Measurements from ENCODE around the gene SCN8A. TPM values are rescaled to one million over a fixed set of nuclear protein-coding genes. Genes with fewer than 3 reads are reported as not detected.

Gene SCN8A
- total RNA-seq, 1 donor from 2014 or later, result 0.24 TPM

DNA sequence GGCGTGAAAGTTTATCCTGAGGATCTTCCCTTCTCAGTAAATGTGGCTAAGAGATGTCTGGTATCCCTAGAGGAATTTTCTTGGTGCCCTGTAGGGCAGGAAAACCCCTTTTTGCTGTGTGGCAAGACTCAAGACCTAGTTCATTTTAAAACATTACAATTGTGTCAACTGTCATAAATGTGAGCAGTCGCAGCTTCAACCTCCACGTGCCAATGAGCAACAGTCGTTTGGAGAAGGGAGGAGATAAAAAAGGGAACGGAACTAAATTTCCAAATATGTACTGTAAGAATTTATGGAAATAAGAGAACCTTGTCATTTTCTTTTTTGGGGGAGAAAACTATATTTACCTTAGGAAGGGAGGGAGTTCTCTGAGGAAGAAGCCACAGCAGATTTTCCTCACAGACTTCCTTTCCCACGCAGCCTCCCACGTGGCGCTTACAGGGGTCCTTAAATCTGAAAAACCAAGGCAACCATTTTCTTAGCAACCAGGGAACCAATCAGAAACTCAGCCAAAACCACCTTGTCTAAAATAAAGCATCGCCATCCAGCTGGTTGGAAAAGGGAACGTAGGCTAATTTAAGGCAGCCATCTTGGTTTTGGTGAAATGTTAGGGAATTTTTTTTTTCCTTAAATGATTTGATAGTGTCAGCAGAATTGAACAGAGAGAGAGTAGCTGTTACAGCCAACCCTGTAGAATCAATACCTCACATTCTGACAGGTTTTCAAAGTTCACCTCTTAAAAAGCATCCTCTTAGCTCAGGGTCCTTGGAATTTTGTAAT, 158.4 kb downstream of the SCN8A start:
- ATAC-seq, result no peak
- no peak for DNase-seq (ENCODE audit: missing footprints)
- intact Hi-C loops (cut with DNase I), result no loop called here

DNA sequence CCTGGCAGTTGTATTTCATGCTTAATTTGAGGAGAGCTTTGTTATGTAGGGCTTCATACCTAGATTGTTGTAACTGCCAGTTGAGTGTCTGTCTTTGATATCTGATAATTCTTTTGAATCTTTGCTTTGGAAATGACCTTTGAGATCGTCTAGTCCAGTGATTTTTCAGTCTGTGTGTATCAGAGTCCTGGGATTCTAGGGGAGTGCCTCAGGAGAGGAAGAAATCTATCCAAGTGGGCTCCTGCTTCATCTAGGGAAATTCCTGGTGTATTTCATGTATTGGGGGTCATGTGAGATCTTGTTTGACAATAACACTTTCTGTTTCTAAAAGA, 158.9 kb downstream of the SCN8A start:
- intact Hi-C loops (cut with DNase I), result no loop called here
- no peak for DNase-seq (ENCODE audit: missing footprints)
- ATAC-seq, result no peak

GRCh38 chr12:51751661-51752060, 160.6 kb downstream of the SCN8A start:
- intact Hi-C loops (cut with DNase I), result no loop called here
- DNase-seq (ENCODE audit: missing footprints) (no peak), ATAC-seq (peak; percentile 66)

GRCh38 chr12:51752234-51752889, 161.3 kb downstream of the SCN8A start:
- intact Hi-C loops (cut with DNase I), result no loop called here
- peak; percentile 74 for DNase-seq (ENCODE audit: missing footprints)

GRCh38 chr12:51753980-51754675, 163.1 kb downstream of the SCN8A start:
- no peak for DNase-seq (ENCODE audit: missing footprints)
- intact Hi-C loops (cut with DNase I), result no loop called here
- ATAC-seq, result no peak

More at GRCh38 chr12:51752234-51752889, 161.3 kb downstream of the SCN8A start:
- ATAC-seq, result peak; percentile 95

- DNase-seq (ENCODE audit: missing footprints), result no peak
- intact Hi-C loops (cut with DNase I), result no loop called here
- no peak for ATAC-seq
Measured at GRCh38 chr12:51755251-51755650, 164.2 kb downstream of the SCN8A start.

DNA sequence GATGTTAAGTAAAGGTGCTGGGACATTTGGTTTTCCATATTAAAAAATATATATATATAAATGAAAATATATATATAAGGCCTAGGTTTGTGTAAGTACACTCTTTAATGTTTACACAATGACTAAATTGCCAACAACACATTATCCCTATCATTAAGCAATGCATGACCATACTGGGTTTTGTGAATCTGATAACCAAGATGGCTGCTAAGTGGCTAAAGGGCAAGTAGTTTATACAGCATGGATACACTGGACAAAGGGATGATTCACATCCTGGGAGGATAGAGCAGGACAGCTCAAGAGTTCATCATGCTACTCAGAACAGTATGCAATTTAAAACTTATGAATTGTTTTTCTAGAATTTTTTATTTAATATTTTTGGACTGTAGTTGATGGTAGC, 168.1 kb downstream of the SCN8A start:
- intact Hi-C loops (cut with DNase I), result no loop called here
- no peak for ATAC-seq

GRCh38 chr12:51759695-51760094, 168.7 kb downstream of the SCN8A start:
- no peak for ATAC-seq
- no peak for DNase-seq (ENCODE audit: missing footprints)
- intact Hi-C loops (cut with DNase I), result no loop called here

More for the DNA sequence above, 168.1 kb downstream of the SCN8A start:
- no peak for DNase-seq (ENCODE audit: missing footprints)

DNA sequence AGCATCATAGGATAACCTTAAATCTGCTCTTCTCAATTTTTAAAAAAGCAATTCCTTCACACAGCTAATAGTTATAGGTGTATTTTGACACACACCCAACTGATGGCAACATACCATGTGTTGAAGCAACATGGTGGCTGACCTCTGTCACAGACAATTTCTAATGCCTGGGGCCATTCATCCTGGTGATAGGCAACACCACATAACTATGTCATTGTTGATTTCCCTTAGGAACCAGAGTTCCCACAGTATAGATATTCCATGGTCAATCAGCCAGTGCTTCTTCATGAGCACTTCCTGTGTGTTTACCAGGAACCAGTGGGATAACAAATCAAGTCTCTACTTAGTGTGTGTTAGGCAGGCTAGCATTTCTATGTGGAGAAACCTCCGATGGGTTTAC, 169.2 kb downstream of the SCN8A start:
- ATAC-seq, result no peak
- no peak for DNase-seq (ENCODE audit: missing footprints)
- intact Hi-C loops (cut with DNase I), result no loop called here

- intact Hi-C loops (cut with DNase I), result no loop called here
- DNase-seq (ENCODE audit: missing footprints) (no peak), ATAC-seq (no peak)
Measured at GRCh38 chr12:51763743-51764142, 172.7 kb downstream of the SCN8A start.

- intact Hi-C loops (cut with DNase I), result no loop called here
- DNase-seq (ENCODE audit: missing footprints) (no peak), ATAC-seq (no peak)
Measured at GRCh38 chr12:51766067-51766676, 175.1 kb downstream of the SCN8A start.

DNA sequence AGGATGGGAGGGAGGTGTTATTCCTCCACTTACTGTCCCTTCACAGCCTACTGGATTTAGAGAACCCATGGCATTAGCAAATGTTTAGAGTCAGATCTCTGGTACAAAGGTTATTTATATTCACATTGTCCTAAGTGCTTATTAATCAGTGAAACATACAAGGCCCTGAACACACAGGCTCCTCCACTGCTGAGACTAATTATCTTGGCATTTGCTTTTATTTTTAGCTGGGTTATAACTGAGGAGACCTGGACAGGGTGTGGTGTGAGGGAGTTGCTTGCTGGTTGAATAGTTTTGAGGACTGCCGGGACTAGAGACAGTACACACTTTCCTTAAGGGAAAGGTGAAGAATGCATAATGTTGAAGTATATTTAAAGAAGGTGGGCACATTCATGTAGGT, 180.0 kb downstream of the SCN8A start:
- DNase-seq (ENCODE audit: missing footprints) (no peak), ATAC-seq (no peak)
- intact Hi-C loops (cut with DNase I), result no loop called here

DNA sequence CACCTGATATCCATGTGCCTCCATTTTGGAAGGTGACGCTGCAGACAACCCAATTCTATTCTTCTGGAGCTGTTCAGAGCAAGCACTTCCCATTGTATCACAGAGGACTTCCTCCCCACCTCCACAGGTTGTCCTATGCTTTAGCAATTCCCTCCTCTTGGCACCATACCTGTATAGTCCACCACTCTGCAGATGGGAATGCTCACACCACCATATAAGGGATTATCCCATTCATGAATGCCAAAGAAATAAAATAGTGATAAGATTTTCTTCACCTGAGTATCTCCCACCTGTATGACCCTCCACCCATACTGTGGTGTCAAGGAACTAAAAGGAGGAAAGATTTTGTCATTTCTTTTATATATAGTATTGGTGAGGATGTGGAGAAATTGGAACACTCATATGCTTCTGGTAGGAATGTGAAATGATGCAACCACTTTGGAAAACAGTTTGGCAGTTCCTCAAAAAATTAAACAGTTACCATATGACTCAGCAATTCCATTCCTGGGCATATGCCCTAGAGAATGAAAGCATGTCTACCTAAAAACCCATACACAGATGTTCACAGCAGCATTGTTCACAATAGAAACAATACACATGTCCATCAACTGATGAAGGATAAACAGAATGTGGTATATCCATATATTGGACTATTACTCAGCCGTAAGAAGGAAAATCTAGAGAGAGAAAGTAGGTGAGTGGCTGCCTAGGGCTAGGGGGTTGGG, 182.3 kb downstream of the SCN8A start:
- no peak for DNase-seq (ENCODE audit: missing footprints)
- intact Hi-C loops (cut with DNase I), result no loop called here
- no peak for ATAC-seq

DNA sequence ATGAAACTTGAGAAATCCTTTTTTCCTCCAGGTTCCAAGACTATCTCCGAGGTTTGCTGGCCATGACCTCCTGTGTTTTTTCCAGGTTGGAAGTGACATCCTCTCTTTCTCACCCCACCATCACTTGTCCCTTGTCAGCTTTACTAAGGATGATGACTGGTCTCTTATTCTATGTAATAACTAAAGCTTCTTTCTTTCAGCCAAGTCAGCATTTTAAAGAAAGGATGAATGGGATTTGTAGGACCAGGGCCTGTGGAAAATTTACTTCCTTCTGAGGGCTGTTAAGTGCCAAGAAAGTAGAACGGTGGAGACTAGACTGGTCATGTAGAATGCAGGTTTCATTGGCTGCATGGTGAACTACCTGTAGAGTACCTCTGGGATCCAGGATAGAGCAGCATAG, 183.9 kb downstream of the SCN8A start:
- intact Hi-C loops (cut with DNase I), result no loop called here
- ATAC-seq, result no peak
- DNase-seq (ENCODE audit: missing footprints), result no peak

DNA sequence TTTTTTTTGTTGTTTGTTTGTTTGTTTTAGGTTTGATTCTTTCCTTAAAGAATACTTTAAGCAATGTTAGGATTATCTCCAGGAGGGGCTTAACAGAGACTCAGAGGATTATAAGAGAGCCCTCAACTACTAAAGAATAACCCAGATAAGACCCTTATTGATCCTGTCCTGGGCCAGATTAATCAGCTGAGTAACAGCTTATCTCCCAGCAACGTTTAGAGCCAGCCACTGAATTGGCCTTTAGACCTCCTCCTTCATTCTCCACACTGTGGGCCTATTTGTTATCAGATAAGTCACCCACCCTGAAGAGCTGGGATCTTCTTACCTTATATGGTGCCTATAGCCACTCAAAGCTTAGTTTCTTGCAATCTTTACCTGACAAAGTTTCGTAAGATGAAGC, 186.4 kb downstream of the SCN8A start:
- no peak for ATAC-seq
- intact Hi-C loops (cut with DNase I), result no loop called here
- DNase-seq (ENCODE audit: missing footprints), result no peak

DNA sequence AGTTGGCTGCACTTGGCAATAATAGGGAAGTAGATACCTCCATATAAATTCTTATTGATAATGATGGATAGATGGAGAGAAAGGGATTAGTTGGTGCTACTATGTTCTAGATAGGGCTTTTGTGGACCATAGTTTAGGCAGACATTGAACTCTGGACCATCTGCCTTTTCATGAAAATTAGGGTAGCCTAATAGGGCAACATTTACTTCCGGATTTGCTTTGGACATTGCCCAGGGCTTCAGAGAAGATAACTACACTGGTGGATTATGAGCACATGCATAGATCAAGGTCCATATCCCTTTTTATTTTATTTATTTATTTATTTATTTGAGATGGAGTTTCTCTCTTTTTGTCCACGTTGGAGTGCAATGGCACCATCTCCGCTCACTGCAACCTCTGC, 186.9 kb downstream of the SCN8A start:
- intact Hi-C loops (cut with DNase I), result no loop called here
- DNase-seq (ENCODE audit: missing footprints) (no peak), ATAC-seq (no peak)

DNA sequence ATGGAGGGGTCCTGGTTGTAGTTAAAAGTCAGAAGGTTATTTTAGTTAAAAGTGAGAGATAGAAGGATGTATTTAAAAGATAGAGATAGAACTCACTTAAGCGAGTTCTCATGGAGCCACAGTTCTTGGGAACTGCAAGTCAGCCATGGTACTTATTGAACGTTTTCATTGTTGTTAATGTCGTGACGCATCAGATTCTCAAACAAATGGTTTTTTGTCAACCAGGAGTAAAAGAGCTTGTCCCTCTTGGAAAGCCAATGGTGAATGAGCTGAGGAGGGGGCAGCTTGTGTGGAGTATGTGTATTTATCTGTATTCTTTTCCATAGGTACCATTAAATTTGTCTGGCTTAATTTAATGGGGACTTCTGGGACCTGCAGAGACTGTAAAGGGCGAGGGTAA, 188.8 kb downstream of the SCN8A start:
- intact Hi-C loops (cut with DNase I), result no loop called here
- DNase-seq (ENCODE audit: missing footprints) (no peak), ATAC-seq (no peak)

DNA sequence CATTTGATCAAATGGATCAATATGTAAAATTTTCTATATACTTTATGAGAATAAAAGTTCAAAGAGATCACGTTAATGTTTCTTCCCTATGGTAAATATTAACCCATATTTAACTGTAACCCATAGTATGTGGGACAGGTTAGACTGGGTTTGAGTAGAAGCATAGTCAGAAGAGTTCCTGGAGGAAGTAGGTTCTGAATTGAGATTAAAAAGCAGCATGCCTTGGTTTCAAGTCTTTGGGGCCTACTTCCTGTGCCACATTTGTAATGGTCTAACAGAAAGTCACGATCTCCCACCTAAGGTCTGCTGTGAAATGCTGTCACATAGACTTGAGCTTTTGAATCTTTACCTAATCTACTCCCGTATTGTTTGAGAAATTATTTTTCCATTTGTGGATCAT, 193.7 kb downstream of the SCN8A start:
- no peak for DNase-seq (ENCODE audit: missing footprints)
- no peak for ATAC-seq
- intact Hi-C loops (cut with DNase I), result no loop called here

DNA sequence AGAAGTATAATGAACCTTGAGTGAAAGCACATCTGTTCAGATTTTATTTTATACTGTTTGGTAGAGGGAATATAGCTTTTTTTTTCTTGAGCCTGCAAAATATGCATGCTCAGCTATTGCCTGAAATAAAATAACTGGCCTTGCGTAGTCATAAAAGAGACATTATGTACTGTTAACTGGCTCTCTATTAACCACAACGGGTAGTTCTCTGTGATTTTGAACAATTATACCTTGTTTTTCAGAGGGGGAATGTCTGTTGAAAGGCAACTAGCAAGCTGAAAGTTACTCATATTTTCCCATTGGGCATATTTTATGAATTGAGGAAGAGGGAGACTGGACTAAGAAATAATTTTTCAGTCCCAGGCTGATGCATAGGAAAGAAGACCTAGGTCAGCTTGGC, 194.9 kb downstream of the SCN8A start:
- ATAC-seq, result no peak
- DNase-seq (ENCODE audit: missing footprints), result no peak
- intact Hi-C loops (cut with DNase I), result no loop called here
